Tibial nerve (tissue), 4 donors: ENCODE measurements around the gene MYO3B. TPM values are rescaled to one million over a fixed set of nuclear protein-coding genes. Genes with fewer than 3 reads are reported as not detected.

Experiments
- DNase-seq, 2 donors: peaks; one replicate each; pipeline ENCODE4 v3.0.0-alpha.2; 2019; ENCODE audit warnings: low spot score in 2 of 2
- H3K27ac ChIP-seq, 4 donors: fragments of 200-600 bp; sonication (generic) in 3 of 4; one replicate each; pipeline ENCODE4 v1.5.1; 2017 to 2019; ENCODE audit warnings: mild to moderate bottlenecking in 1 of 4
- H3K27me3 ChIP-seq, 2 donors: fragments of 200-600 bp; sonication (generic) in 1 of 2; one replicate each; pipeline versions ENCODE4 v1.5.1 to v1.6.0; 2017 to 2019
- H3K36me3 ChIP-seq, 3 donors: fragments of 200-600 bp; sonication (generic); one replicate each; pipeline ENCODE4 v1.5.1; 2018 to 2019
- H3K4me1 ChIP-seq, 4 donors: fragments of 200-600 bp; sonication (generic) in 3 of 4; one replicate each; pipeline ENCODE4 v1.5.1; 2017 to 2019
- H3K4me3 ChIP-seq, 4 donors: fragments of 200-600 bp; sonication (generic) in 3 of 4; one replicate each; pipeline ENCODE4 v1.5.1; 2017 to 2019; ENCODE audit warnings: mild to moderate bottlenecking in 1 of 4, moderate library complexity in 1 of 4
- H3K9me3 ChIP-seq, 4 donors: fragments of 200-600 bp; sonication (generic) in 3 of 4; one replicate each; pipeline ENCODE4 v1.5.1; 2017 to 2019
- EP300 ChIP-seq, 2 donors: sonication (generic); formaldehyde crosslinking; IDR thresholded peaks; one replicate each; pipeline ENCODE4 v1.6.1; 2017; ENCODE audit warnings: antibody characterized with exemption in 2 of 2, mild to moderate bottlenecking in 1 of 2
- POLR2A ChIP-seq, 2 donors: fragments of 450-650 bp; IDR thresholded peaks; one replicate each; pipeline ENCODE4 v1.6.1; 2017; ENCODE audit warnings: antibody characterized with exemption in 2 of 2, mild to moderate bottlenecking in 2 of 2, moderate library complexity in 2 of 2
- WGBS, 2 donors: methylation state at CpG; one replicate each; pipeline ENCODE4 v1.1.5; 2018; 5-methylcytosine and 5-hydroxymethylcytosine counted together
- total RNA-seq, 4 donors: library from RNA; depleted of rRNA; stranded (reverse); fragments of >200 nt; gene quantifications; one replicate each; pipeline ENCODE4 v1.1.0, GENCODE V29; 2016
- TF ChIP-seq, protein P1 (sequence below), 5 experiments: fragments of 200-600 bp in 3 of 5; fragments of 450-650 bp in 2 of 5; sonication (generic) in 3 of 5; IDR thresholded peaks; one replicate each; pipeline ENCODE4 v1.5.1; 2016 to 2019; ENCODE audit warnings: antibody characterized with exemption in 5 of 5, mild to moderate bottlenecking in 3 of 5, moderate library complexity in 2 of 5

The MYO3B gene
- total RNA-seq, 4 donors from 2014 or later: 0.22 to 0.63 (median 0.39) TPM; not detected in 1

- Histone ChIP-seq H3K27ac (no peak overlapping the region), H3K27me3 (no peaks in the 10 kb centered on the region), H3K4me3 (no peak overlapping the region), H3K36me3 (no peaks in the 10 kb centered on the region), H3K4me1 (no peaks in the 10 kb centered on the region), H3K9me3 (peaks cover 0 to 38% (median 4%) of the 10 kb centered on the region in 4 donors)
- TF ChIP-seq, protein P1, sequence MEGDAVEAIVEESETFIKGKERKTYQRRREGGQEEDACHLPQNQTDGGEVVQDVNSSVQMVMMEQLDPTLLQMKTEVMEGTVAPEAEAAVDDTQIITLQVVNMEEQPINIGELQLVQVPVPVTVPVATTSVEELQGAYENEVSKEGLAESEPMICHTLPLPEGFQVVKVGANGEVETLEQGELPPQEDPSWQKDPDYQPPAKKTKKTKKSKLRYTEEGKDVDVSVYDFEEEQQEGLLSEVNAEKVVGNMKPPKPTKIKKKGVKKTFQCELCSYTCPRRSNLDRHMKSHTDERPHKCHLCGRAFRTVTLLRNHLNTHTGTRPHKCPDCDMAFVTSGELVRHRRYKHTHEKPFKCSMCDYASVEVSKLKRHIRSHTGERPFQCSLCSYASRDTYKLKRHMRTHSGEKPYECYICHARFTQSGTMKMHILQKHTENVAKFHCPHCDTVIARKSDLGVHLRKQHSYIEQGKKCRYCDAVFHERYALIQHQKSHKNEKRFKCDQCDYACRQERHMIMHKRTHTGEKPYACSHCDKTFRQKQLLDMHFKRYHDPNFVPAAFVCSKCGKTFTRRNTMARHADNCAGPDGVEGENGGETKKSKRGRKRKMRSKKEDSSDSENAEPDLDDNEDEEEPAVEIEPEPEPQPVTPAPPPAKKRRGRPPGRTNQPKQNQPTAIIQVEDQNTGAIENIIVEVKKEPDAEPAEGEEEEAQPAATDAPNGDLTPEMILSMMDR (IDR thresholded peaks at IDR 0.05): no peak
- TF ChIP-seq POLR2A (IDR thresholded peaks at IDR 0.05) (no peak), EP300 (IDR thresholded peaks at IDR 0.05) (no peak)
- no peak for DNase-seq
These were observed 11.8 kb downstream of the MYO3B start for GRCh38 chr2:170189757-170190156.

- Histone ChIP-seq H3K9me3 (peaks cover 0 to 34% (median 3%) of the 10 kb centered on the region in 4 donors), H3K27me3 (no peaks in the 10 kb centered on the region), H3K36me3 (no peaks in the 10 kb centered on the region), H3K4me1 (no peaks in the 10 kb centered on the region), H3K4me3 (no peak overlapping the region), H3K27ac (no peak overlapping the region)
- DNase-seq: no peak
- TF ChIP-seq, protein P1 (IDR thresholded peaks at IDR 0.05): no peak
- no peak for TF ChIP-seq POLR2A (IDR thresholded peaks at IDR 0.05)
These were observed 12.2 kb downstream of the MYO3B start for GRCh38 chr2:170190172-170190571.

- WGBS, 2 donors: 79 to 83% methylated on average over 8 of the region's 8 CpGs
- peaks cover 0 to 22% (median 3%) of the 10 kb centered on the region in 4 donors for H3K9me3 ChIP-seq
- H3K4me1 ChIP-seq: no peaks in the 10 kb centered on the region
- DNase-seq: no peak
- no peak overlapping the region for H3K27ac ChIP-seq
- H3K4me3 ChIP-seq: no peak overlapping the region
- H3K36me3 ChIP-seq: no peaks in the 10 kb centered on the region
- TF ChIP-seq, protein P1 (IDR thresholded peaks at IDR 0.05): no peak
- TF ChIP-seq POLR2A (IDR thresholded peaks at IDR 0.05) (no peak), EP300 (IDR thresholded peaks at IDR 0.05) (no peak)
- H3K27me3 ChIP-seq: no peaks in the 10 kb centered on the region
These were observed 13.4 kb downstream of the MYO3B start for GRCh38 chr2:170191166-170191866.

- no peak for TF ChIP-seq EP300 (IDR thresholded peaks at IDR 0.05)
- TF ChIP-seq, protein P1 (IDR thresholded peaks at IDR 0.05): no peak
- TF ChIP-seq POLR2A (IDR thresholded peaks at IDR 0.05): no peak
- Histone ChIP-seq H3K27me3 (no peaks in the 10 kb centered on the region), H3K36me3 (no peaks in the 10 kb centered on the region), H3K27ac (no peak overlapping the region), H3K4me1 (no peaks in the 10 kb centered on the region), H3K4me3 (no peak overlapping the region), H3K9me3 (no peaks in the 10 kb centered on the region)
- DNase-seq: no peak
- 96 to 97% methylated on average over 3 of the region's 3 CpGs for WGBS, 2 donors
These were observed 19.0 kb downstream of the MYO3B start for GRCh38 chr2:170196963-170197362.

- 92 to 100% methylated on average over 1 of the region's 1 CpG for WGBS, 2 donors
- Histone ChIP-seq H3K36me3 (no peaks in the 10 kb centered on the region), H3K4me1 (peaks cover 0 to 12% (median 0%) of the 10 kb centered on the region in 4 donors), H3K9me3 (no peaks in the 10 kb centered on the region), H3K27me3 (no peaks in the 10 kb centered on the region), H3K4me3 (no peak overlapping the region), H3K27ac (no peak overlapping the region)
- peak in 1 of 2 donors; percentile 38 for DNase-seq
- TF ChIP-seq, protein P1 (IDR thresholded peaks at IDR 0.05): no peak
- TF ChIP-seq EP300 (IDR thresholded peaks at IDR 0.05): no peak
- TF ChIP-seq POLR2A (IDR thresholded peaks at IDR 0.05): no peak
These were observed 23.3 kb downstream of the MYO3B start for GRCh38 chr2:170201275-170201674.
